HG03108 (cell line): ENCODE data around the gene ALG1L2.
"Not testable (repeated sequence)": the region's sequence is repeated elsewhere in the genome, so short reads cannot be mapped to it uniquely, and the experiment has no call there.

Experiments
- ATAC-seq: cut with Tn5 transposase; IDR thresholded peaks from one replicate; pipeline ENCODE4 v1.9.1; 2021; ENCODE audit warnings: moderate library complexity; ENCODE audit not compliant: unreplicated experiment

ALG1L2 gene

GRCh38 chr3:130093741-130094391 is 12.2 kb downstream of the ALG1L2 start:
- ATAC-seq = no peak

- not testable (repeated sequence) for ATAC-seq
Measured at GRCh38 chr3:130094491-130094941, 12.9 kb downstream of the ALG1L2 start.

- not testable (repeated sequence) for ATAC-seq
Measured at GRCh38 chr3:130095858-130096257, 14.2 kb downstream of the ALG1L2 start.

GRCh38 chr3:130097096-130097495 is 15.5 kb downstream of the ALG1L2 start:
- ATAC-seq = not testable (repeated sequence)

DNA sequence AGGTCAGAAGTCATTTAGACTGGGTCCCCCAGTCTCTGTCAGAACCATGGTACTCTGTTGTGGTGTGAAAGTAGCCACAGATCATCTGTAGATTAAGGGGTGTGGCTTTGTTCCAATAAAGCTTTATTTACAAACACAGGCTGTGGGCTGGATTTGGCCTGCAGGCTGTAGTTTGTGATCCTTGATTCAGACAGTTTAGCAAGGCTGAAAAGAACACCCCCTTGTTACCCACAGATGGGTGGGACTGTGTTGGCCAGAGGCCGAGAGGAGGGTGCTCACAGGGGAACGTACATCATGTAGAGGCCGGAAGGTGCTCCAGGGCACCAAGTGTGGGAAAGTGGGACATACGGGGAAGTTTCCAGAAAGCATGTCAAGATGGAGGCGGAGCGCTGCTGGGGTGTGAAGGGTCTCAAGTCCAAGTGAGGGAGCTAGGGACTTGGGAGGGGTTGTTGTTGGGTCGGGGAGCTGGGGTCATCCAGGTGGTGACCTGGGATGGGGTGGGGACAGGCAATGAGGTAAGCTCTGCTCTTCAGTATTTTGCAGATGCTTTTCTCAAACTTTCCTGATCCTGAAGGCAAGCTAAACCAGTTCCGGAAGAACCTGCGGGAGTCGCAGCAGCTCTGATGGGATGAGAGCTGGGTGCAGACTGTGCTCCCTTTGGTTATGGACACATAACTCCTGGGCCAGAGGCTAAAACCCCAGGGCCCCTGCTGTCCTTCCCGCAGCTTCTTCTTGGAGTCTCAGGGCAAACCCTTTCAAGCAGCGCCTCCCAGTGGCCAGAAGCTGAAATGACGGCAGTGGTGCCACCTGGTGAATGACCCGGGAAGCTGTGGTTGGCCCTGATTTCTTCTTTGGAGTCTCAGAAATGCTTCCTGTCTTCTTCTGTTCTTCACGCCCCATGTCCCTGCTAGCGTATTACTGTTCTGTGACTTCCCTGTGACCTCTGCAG is 16.3 kb downstream of the ALG1L2 start:
- not testable (repeated sequence) for ATAC-seq

DNA sequence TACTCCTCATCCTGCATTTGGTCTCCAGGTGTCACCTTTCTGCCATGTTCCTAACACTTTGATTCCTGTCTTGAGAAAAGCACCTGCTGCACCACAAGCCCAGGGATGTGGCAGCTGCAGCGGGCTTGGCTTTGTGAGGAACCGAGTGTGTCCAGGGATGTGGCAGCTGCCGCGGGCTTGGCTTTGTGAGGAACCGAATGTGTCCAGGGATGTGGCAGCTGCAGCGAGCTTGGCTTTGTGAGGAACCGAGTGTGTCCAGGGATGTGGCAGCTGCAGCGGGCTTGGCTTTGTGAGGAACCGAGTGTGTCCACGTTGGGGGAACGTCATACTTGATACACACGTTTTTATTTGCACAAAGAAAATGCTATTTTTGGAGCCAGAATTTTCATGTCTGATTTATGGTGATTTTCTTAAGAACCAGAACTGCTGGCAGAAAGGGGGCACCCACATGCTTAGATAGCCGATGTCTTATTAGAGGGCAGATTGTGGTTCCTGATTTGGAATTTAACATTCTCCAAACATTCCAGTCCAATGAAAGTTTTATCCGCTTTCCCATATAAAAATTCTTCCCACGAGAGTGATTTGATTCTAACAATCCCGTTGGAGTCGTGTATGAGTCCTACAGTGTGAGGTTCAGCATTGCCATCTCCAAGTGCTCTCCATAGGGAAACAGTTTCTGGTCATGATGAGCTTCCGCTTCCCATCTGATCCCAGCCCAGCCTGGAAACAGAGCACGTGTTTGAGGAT is 17.2 kb downstream of the ALG1L2 start:
- ATAC-seq = not testable (repeated sequence)

- ATAC-seq = not testable (repeated sequence)
Measured at GRCh38 chr3:130102545-130102944, 20.9 kb downstream of the ALG1L2 start.

- ATAC-seq = not testable (repeated sequence)
Measured at GRCh38 chr3:130104191-130104590, 22.6 kb downstream of the ALG1L2 start.

DNA sequence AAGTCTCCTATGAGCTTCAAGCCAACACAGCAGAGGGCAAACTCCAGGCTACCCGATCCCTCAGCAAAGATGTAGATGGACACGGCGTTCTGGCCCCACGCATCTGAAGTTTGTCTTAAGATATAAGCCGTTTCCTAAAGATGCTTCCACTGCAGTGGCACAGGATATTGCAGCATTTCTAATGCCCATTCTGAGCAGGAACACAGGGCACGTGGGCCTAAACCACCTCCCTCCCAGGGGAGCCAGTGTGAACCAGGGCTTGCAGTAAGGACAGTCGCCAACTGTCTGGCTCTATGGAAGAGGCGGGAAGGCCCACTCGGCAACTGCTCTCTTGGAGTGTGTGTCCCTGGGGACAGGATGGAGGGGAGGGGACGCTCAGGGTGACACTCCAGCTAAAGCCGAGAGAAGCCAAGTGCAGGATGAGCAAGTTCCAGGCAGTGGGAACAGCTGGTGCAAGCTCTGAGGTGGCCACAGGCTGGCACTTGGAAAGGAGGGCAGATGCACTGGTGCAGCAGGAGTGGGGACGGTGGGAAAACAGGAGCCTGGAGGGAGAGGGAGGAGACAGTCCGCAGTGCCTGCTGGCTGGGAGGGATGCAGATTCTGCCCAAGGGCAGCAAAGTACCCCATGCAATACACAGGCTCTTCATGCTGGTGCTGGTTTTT is 25.8 kb downstream of the ALG1L2 start:
- not testable (repeated sequence) for ATAC-seq

- ATAC-seq = not testable (repeated sequence)
Measured at GRCh38 chr3:130108836-130109585, 27.4 kb downstream of the ALG1L2 start.

GRCh38 chr3:130110386-130111169 is 28.9 kb downstream of the ALG1L2 start:
- not testable (repeated sequence) for ATAC-seq

- peak; percentile 100 for ATAC-seq
Measured at GRCh38 chr3:130111185-130111864, 29.7 kb downstream of the ALG1L2 start.

GRCh38 chr3:130111865-130112747 is 30.5 kb downstream of the ALG1L2 start:
- peak; percentile 58 for ATAC-seq

DNA sequence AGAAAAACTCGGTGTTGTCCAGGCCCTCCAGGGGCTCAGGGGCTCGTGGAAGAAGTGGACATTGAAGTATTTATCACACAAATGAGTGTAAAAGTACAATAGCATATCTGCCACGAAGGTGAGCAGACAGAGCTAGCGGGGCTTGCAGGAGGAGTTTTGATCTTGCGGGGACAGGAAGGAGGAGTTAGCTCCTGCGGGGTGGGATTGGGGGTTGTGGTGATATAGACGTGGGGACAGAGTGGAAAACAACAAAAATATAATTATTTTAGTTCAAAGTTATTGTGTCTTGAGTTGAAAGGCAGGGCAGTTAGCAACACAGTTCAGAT is 31.1 kb downstream of the ALG1L2 start:
- not testable (repeated sequence) for ATAC-seq

- not testable (repeated sequence) for ATAC-seq
Measured at GRCh38 chr3:130115400-130115799, 33.8 kb downstream of the ALG1L2 start.

DNA sequence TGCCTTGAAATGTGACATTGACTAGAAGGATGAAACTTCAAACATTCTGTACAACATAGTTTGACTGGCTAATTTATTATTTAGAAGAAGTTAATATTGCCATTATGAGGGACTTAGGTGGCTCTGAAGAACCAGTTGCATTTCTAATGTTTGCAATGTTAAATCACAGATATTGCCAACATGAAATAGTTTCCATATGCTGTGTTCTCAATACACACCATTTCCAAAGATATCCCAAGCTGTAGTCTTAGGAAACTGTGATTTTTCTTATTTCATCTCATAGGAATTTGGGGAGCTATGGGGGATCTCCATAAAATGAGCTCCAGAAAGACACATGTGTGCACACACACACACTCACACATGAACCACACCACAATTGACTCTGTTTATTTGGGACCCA is 36.3 kb downstream of the ALG1L2 start:
- no peak for ATAC-seq

GRCh38 chr3:130119824-130120223 is 38.2 kb downstream of the ALG1L2 start:
- ATAC-seq = not testable (repeated sequence)

- ATAC-seq = not testable (repeated sequence)
Measured at GRCh38 chr3:130120291-130120690, 38.7 kb downstream of the ALG1L2 start.
